ENCODE results near the gene FLT4. TPM values are rescaled to one million over a fixed set of nuclear protein-coding genes. Genes with fewer than 3 reads are reported as not detected.
A peak's percentile ranks its signal among the peaks of the same experiment; 100 is the strongest.

FLT4 gene
- total and polyA plus RNA-seq, 9 of the 15 experiments (the other 6 are each of a cell fraction or from before 2014, with no cell fraction given) = 0.01 to 0.42 (median 0.14) TPM; not detected in 2

- TF ChIP-seq, protein P1, sequence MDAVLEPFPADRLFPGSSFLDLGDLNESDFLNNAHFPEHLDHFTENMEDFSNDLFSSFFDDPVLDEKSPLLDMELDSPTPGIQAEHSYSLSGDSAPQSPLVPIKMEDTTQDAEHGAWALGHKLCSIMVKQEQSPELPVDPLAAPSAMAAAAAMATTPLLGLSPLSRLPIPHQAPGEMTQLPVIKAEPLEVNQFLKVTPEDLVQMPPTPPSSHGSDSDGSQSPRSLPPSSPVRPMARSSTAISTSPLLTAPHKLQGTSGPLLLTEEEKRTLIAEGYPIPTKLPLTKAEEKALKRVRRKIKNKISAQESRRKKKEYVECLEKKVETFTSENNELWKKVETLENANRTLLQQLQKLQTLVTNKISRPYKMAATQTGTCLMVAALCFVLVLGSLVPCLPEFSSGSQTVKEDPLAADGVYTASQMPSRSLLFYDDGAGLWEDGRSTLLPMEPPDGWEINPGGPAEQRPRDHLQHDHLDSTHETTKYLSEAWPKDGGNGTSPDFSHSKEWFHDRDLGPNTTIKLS (IDR thresholded peaks at IDR 0.05; ENCODE audit: borderline replicate concordance, low read depth) = peak; percentile 20; the same call in 1 of the 2 replicates
- TF ChIP-seq MXI1 (IDR thresholded peaks at IDR 0.05; ENCODE audit: low read depth, low read length) (no peak), SP2 (IDR thresholded peaks at IDR 0.05; ENCODE audit: extremely low read depth, low read depth, low read length, poor library complexity, severe bottlenecking) (no peak), NFE2 (IDR thresholded peaks at IDR 0.05; ENCODE audit: low read depth) (no peak), NCOA6 (IDR thresholded peaks at IDR 0.05) (no peak), BCL6 (CRISPR knock-in tag; IDR thresholded peaks at IDR 0.05) (no peak), REST (IDR thresholded peaks at IDR 0.05; ENCODE audit: borderline replicate concordance) (no peak), REST (CRISPR knock-in tag; IDR thresholded peaks at IDR 0.05; ENCODE audit: low read depth) (no peak), NR2F6 (CRISPR knock-in tag; IDR thresholded peaks at IDR 0.05) (no peak), POLR2AphosphoS5 (IDR thresholded peaks at IDR 0.05; ENCODE audit: control insufficient read depth, insufficient read depth, low read depth, low read length) (no peak), USF1 (CRISPR knock-in tag; IDR thresholded peaks at IDR 0.05) (peak; percentile 31; the same call in 1 of the 2 replicates), ZNF24 (IDR thresholded peaks at IDR 0.05) (no peak), HDAC3 (IDR thresholded peaks at IDR 0.05; ENCODE audit: borderline replicate concordance, partially characterized antibody) (no peak)
- TF ChIP-seq, protein P2, sequence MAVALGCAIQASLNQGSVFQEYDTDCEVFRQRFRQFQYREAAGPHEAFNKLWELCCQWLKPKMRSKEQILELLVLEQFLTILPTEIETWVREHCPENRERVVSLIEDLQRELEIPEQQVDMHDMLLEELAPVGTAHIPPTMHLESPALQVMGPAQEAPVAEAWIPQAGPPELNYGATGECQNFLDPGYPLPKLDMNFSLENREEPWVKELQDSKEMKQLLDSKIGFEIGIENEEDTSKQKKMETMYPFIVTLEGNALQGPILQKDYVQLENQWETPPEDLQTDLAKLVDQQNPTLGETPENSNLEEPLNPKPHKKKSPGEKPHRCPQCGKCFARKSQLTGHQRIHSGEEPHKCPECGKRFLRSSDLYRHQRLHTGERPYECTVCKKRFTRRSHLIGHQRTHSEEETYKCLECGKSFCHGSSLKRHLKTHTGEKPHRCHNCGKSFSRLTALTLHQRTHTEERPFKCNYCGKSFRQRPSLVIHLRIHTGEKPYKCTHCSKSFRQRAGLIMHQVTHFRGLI (CRISPR knock-in tag; IDR thresholded peaks at IDR 0.05) = no peak
Observed at GRCh38 chr5:180645274-180646204, 3.9 kb downstream of the FLT4 start (continued).
